AG09309 (cell line): Measurements from ENCODE around the gene ASCL2.

ENCODE experiments used
- DNase-seq: peaks from one replicate; pipeline ENCODE4 v3.0.0-alpha.2; 2010; ENCODE audit warnings: low read depth
- H3K4me3 ChIP-seq: 2 replicates; pipeline ENCODE4 v1.5.1; 2011; ENCODE audit warnings: mild to moderate bottlenecking, low read depth, low read length, moderate library complexity; ENCODE audit not compliant: control insufficient read depth
- TF ChIP-seq, protein P1 (sequence below): IDR thresholded peaks from 2 replicates; pipeline ENCODE4 v1.5.1; 2011; ENCODE audit warnings: mild to moderate bottlenecking, low read depth, low read length, inconsistent platforms; ENCODE audit not compliant: insufficient read depth, control insufficient read depth; ENCODE audit errors: missing control alignments

Gene ASCL2, protein sequence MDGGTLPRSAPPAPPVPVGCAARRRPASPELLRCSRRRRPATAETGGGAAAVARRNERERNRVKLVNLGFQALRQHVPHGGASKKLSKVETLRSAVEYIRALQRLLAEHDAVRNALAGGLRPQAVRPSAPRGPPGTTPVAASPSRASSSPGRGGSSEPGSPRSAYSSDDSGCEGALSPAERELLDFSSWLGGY

DNA sequence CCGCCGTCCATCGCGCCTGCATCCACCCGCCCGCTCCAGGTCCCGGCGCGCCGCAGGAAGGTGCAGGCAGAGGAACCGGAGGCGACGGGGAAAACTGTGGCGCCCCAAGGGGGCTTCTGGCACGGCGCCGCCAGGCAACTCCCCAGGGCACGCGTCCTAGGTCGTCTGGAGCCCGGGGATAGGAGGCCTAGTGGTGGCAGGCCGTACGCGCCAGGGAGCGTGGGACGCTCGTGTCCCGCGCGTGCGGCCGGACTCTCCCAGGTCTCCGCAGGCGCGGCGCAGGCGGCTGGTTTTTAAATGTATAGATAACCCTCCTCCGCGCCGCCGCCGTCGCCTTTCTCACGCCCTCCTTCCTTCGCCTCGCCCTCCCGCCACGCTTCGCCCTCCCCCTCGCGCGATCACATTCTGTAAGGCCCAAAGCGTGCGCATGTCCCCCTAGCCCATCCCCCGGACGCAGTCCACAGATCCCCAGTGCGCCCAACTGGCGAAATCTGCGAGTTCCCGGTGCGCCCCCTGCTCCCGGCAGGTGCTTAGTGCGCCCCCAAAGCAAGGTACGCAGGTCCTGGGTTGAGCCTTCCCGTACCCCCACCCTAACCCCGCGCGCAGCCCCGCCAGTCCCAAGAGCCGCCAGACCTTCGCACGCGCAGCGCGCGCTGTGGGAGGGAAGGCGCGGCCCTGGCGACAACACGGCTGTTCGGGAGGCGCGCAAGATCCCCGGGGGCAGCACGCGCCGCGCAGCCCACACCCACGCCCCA lies at the start of gene ASCL2:
Gene ASCL2, minus strand, starts transcription at position 267 of the 755 bp plus-strand sequence. Its CDS starts 256 bp downstream, at position 11.
- DNase-seq, result no peak
- TF ChIP-seq, protein P1, sequence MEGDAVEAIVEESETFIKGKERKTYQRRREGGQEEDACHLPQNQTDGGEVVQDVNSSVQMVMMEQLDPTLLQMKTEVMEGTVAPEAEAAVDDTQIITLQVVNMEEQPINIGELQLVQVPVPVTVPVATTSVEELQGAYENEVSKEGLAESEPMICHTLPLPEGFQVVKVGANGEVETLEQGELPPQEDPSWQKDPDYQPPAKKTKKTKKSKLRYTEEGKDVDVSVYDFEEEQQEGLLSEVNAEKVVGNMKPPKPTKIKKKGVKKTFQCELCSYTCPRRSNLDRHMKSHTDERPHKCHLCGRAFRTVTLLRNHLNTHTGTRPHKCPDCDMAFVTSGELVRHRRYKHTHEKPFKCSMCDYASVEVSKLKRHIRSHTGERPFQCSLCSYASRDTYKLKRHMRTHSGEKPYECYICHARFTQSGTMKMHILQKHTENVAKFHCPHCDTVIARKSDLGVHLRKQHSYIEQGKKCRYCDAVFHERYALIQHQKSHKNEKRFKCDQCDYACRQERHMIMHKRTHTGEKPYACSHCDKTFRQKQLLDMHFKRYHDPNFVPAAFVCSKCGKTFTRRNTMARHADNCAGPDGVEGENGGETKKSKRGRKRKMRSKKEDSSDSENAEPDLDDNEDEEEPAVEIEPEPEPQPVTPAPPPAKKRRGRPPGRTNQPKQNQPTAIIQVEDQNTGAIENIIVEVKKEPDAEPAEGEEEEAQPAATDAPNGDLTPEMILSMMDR, result no peak
- no peak within 1 kb of the TSS; the same call in 1 of the 2 replicates for H3K4me3 ChIP-seq

DNA sequence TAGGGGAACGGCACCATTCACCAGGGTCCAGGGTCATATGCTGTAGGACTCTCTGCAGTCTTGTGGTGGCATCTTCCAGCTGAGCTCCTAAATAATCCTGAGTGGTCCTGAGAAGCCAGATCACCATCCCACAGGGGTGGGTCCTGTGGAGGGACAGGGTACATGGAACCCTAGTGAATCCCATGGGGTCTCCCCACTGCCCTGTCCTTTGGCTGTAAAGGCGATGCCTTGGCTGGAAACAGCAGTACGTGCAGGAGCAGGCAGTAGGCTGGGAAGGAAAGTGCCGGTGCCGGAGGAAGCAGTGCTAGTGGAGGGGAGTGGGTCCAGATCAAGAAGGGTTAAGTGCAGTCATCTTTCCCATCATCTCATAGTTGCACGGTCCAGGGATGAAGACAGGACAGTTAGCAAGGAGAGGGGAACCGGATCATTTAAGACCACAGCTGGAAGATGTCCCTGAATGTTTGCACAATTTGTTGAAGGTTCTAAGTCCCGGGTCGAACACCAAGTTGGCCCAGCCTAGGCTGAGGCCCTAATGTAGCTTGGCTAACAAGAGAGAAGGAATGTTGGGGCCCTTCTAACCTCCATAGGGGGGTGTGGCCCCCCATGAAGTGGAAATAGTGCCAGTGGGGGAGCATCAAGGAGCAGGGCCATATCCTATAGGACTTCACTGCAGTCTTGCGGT lies 49.5 kb upstream of the ASCL2 start:
- DNase-seq, result no peak
- TF ChIP-seq, protein P1, result no peak
- no peak overlapping the region for H3K4me3 ChIP-seq

DNA sequence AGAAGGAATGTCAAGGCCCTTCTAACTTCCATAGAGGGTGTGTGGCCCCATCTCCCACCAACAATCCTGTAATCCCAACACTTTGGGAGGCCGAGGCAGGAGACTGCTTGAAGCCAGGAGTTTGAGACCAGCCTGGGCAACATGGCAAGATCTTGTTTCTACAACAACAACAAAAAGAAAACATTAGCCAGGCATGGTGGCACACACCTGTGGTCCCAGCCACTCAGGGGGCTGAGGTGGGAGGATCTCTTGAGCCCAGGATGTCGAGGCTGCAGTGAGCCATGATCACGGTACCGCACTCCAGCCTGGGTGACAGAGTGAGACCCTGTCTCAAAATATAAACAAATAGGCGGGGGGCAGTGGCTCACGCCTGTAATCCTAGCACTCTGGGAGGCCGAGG lies 48.3 kb upstream of the ASCL2 start:
- TF ChIP-seq, protein P1, result no peak

DNA sequence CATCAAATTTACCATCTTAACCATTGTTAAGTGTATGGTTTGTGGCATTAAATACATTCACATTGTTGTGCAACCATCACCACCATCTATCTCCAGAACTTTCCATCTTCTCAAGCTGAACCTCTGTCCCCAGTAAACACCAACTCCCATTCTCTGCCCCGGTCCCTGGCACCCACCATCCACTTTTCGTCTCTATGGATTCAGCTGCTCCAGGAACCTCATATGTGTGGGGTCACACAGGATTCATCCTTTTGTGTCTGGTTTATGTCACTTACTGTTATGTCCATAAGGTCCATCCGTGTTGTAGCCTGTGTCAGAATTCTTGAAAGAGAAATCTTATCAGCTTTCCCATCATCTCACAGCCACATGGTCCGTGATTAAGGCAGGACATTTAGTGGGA lies 47.7 kb upstream of the ASCL2 start:
- no peak for DNase-seq
- TF ChIP-seq, protein P1, result no peak
- no peak overlapping the region for H3K4me3 ChIP-seq

More for the DNA sequence above, 48.3 kb upstream of the ASCL2 start:
- no peak overlapping the region for H3K4me3 ChIP-seq
- no peak for DNase-seq

DNA sequence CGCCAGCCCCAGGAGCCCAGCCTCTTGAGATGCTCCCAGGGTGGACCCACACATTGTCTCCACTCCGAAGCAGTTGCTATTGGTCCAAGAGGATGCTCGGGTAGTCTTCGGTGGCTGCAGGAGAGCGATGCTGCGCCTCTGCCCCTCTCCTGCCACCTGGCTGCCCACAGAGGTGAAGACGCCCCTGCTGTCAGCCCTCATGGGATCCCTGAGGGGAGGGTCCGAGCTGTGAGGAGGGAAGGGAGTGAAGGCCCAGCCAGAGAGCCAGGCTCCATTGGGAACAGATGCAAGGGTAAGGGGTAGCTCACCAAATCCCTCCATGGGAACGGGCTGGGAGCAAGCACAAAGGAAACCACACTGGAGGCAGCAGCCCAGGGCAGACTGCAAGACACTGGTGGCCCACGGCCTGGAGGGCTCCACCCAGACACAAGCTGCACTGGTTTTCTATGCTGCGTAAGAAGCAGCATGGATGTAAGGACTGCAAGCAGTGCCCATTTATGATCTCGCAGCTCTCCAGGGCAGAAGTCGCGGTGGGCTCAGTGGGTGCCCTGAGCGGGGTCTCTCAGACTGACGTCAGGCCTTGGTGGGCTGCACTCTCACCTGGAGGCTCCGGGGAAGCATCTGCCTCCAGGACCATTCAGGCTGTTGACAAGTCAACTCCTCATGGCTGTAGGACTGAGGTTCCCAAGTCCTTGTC lies 47.1 kb upstream of the ASCL2 start:
- TF ChIP-seq, protein P1, result no peak
- no peak for DNase-seq
- no peak overlapping the region for H3K4me3 ChIP-seq

DNA sequence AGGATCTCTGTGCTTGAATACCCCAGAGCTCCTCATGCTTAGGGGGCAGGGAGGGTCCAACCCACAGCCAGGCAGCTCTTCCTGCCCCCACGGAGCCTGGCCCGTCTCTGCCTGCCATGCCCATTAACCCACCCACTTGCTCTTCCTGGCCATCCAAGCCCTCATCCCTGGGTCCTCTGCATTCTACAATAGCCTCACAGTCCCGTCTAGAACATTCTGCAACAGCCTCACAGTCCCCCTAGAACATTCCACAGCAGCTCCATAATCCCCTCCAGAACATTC lies 46.5 kb upstream of the ASCL2 start:
- H3K4me3 ChIP-seq, result no peak overlapping the region
- no peak for DNase-seq
- TF ChIP-seq, protein P1, result no peak
